HG03521 (cell line): ENCODE data around the gene ZNF341.

Experiments
- ATAC-seq: cut with Tn5 transposase; IDR thresholded peaks from one replicate; pipeline ENCODE4 v1.9.1; 2021; ENCODE audit warnings: mild to moderate bottlenecking, moderate library complexity; ENCODE audit not compliant: unreplicated experiment

The ZNF341 gene

GRCh38 chr20:33766686-33767085, 34.9 kb downstream of the ZNF341 start:
- no peak for ATAC-seq

GRCh38 chr20:33767777-33768138, 36.0 kb downstream of the ZNF341 start:
- ATAC-seq = no peak

GRCh38 chr20:33769043-33769442, 37.2 kb downstream of the ZNF341 start:
- ATAC-seq = no peak

GRCh38 chr20:33770005-33770404, 38.2 kb downstream of the ZNF341 start:
- ATAC-seq = no peak

GRCh38 chr20:33771938-33772337, 40.1 kb downstream of the ZNF341 start:
- no peak for ATAC-seq

- ATAC-seq = no peak
Measured at GRCh38 chr20:33772439-33772838, 40.6 kb downstream of the ZNF341 start.

GRCh38 chr20:33773412-33774089, 41.8 kb downstream of the ZNF341 start:
- ATAC-seq = peak; percentile 52

- ATAC-seq = no peak
Measured at GRCh38 chr20:33777816-33778215, 46.0 kb downstream of the ZNF341 start.

- ATAC-seq = no peak
Measured at GRCh38 chr20:33781133-33781532, 49.3 kb downstream of the ZNF341 start.

- ATAC-seq = no peak
Measured at GRCh38 chr20:33781945-33782344, 50.1 kb downstream of the ZNF341 start.

GRCh38 chr20:33783256-33783655, 51.5 kb downstream of the ZNF341 start:
- no peak for ATAC-seq

- ATAC-seq = no peak
Measured at GRCh38 chr20:33783818-33784217, 52.0 kb downstream of the ZNF341 start.

GRCh38 chr20:33784225-33784624, 52.4 kb downstream of the ZNF341 start:
- ATAC-seq = no peak

GRCh38 chr20:33785503-33785902, 53.7 kb downstream of the ZNF341 start:
- no peak for ATAC-seq

- no peak for ATAC-seq
Measured at GRCh38 chr20:33787253-33787891, 55.6 kb downstream of the ZNF341 start.

GRCh38 chr20:33788351-33789049, 56.7 kb downstream of the ZNF341 start:
- ATAC-seq = no peak

GRCh38 chr20:33789109-33789857, 57.5 kb downstream of the ZNF341 start:
- ATAC-seq = no peak

- ATAC-seq = no peak
Measured at GRCh38 chr20:33789858-33790182, 58.0 kb downstream of the ZNF341 start.

- no peak for ATAC-seq
Measured at GRCh38 chr20:33790566-33790965, 58.8 kb downstream of the ZNF341 start.

- ATAC-seq = no peak
Measured at GRCh38 chr20:33791021-33791420, 59.2 kb downstream of the ZNF341 start.

GRCh38 chr20:33791540-33791939, 59.7 kb downstream of the ZNF341 start:
- ATAC-seq = no peak
